Body of pancreas (tissue), 4 donors: ENCODE results near the gene GNMT.
"Not testable (repeated sequence)": the region's sequence is repeated elsewhere in the genome, so short reads cannot be mapped to it uniquely, and the experiment has no call there.

Experiments
- CTCF ChIP-seq, 7 experiments: fragments of 450-650 bp in 4 of 7; fragments of 200-600 bp in 3 of 7; sonication (generic) in 3 of 7; IDR thresholded peaks; one replicate each; pipeline ENCODE4 v1.5.1; 2016 to 2019; ENCODE audit warnings: antibody characterized with exemption in 7 of 7
- POLR2A ChIP-seq, 3 donors: fragments of 450-650 bp; IDR thresholded peaks; one replicate each; pipeline ENCODE4 v1.6.1; 2016; ENCODE audit warnings: antibody characterized with exemption in 3 of 3, mild to moderate bottlenecking in 2 of 3

- TF ChIP-seq CTCF, POLR2A (IDR thresholded peaks at IDR 0.05): not testable (repeated sequence)
Measured at GRCh38 chr6:42954405-42954804, 6.1 kb upstream of the GNMT start.
